Measurements from ENCODE around the gene PET100. TPM values are rescaled to one million over a fixed set of nuclear protein-coding genes. Genes with fewer than 3 reads are reported as not detected.

PET100 gene
- total and polyA plus RNA-seq, 2 experiments from 2014 or later: 8.6 to 636 TPM

GRCh38 chr19:7669641-7670040 lies 40.0 kb downstream of the PET100 start:
- ATAC-seq (no peak), DNase-seq (ENCODE audit: low spot score) (no peak)
- Histone ChIP-seq H3K4me1 (ENCODE audit: insufficient read depth) (no peaks in the 10 kb centered on the region; the same call in 1 of the 2 replicates), H2AFZ (peak overlapping the region; percentile 66; the same call in 1 of the 2 replicates), H3K27ac (ENCODE audit: low read depth) (no peak overlapping the region), H3K79me2 (replicated peaks; ENCODE audit: insufficient read depth) (no peaks in the 10 kb centered on the region), H3K9me2 (ENCODE audit: insufficient read depth) (no peaks in the 10 kb centered on the region), H3F3A (replicated peaks; ENCODE audit: low read depth) (no peaks in the 10 kb centered on the region), H3K4me2 (peak overlapping the region; percentile 92), H4K20me1 (replicated peaks; ENCODE audit: insufficient read depth) (no peaks in the 10 kb centered on the region), H3K4me3 (peak overlapping the region; percentile 79), H3K36me3 (ENCODE audit: insufficient read depth) (no peaks in the 10 kb centered on the region), H3K27me3 (ENCODE audit: insufficient read depth) (peaks cover 46% of the 10 kb centered on the region)
- TF ChIP-seq STAT1 (IDR thresholded peaks at IDR 0.05; ENCODE audit: unreplicated experiment): no peak
- TF ChIP-seq CTCF (conservative IDR thresholded peaks at IDR 0.05; ENCODE audit: low read depth in 2 of 2): peak in 1 of 2 experiments; percentile 6; a peak in 1 of 4 replicates
- Mint-ChIP-seq H3K27ac (no peak overlapping the region), H3K27me3 (ENCODE audit: insufficient read depth, low read depth, poor library complexity) (peaks cover 37% of the 10 kb centered on the region), H3K4me3 (peak overlapping the region; percentile 89), H3K9me3 (peaks cover 9% of the 10 kb centered on the region), H3K4me1 (peaks cover 8% of the 10 kb centered on the region; the same call in 2 of the 3 replicates), H3K36me3 (ENCODE audit: low read depth) (no peaks in the 10 kb centered on the region)

GRCh38 chr19:7670150-7670783 lies 40.7 kb downstream of the PET100 start:
- no peaks in the 10 kb centered on the region for H3K9me2 ChIP-seq (ENCODE audit: insufficient read depth)
- DNase-seq (ENCODE audit: low spot score) (peak; percentile 65), ATAC-seq (peak; percentile 55)
- Mint-ChIP-seq H3K27me3 (ENCODE audit: insufficient read depth, low read depth, poor library complexity) (peaks cover 37% of the 10 kb centered on the region), H3K36me3 (ENCODE audit: low read depth) (no peaks in the 10 kb centered on the region), H3K4me3 (peak overlapping the region; percentile 89), H3K9me3 (peaks cover 9% of the 10 kb centered on the region), H3K27ac (no peak overlapping the region), H3K4me1 (peaks cover 8% of the 10 kb centered on the region; the same call in 2 of the 3 replicates)
- H3K4me1 ChIP-seq (ENCODE audit: insufficient read depth): no peaks in the 10 kb centered on the region; the same call in 1 of the 2 replicates
- H3K27me3 ChIP-seq (ENCODE audit: insufficient read depth): peaks cover 46% of the 10 kb centered on the region
- no peaks in the 10 kb centered on the region for H3F3A ChIP-seq (replicated peaks; ENCODE audit: low read depth)
- H4K20me1 ChIP-seq (replicated peaks; ENCODE audit: insufficient read depth): no peaks in the 10 kb centered on the region
- H3K79me2 ChIP-seq (replicated peaks; ENCODE audit: insufficient read depth): no peaks in the 10 kb centered on the region
- H3K36me3 ChIP-seq (ENCODE audit: insufficient read depth): no peaks in the 10 kb centered on the region
- peak overlapping the region; percentile 100 for H2AFZ ChIP-seq
- no peak for TF ChIP-seq REST (IDR thresholded peaks at IDR 0.05; ENCODE audit: unreplicated experiment)
- no peak for TF ChIP-seq NANOG (IDR thresholded peaks at IDR 0.05; ENCODE audit: borderline replicate concordance)
- TF ChIP-seq EZH2 (IDR thresholded peaks at IDR 0.05; ENCODE audit: low read depth, unreplicated experiment): no peak
- TF ChIP-seq CTCF (conservative IDR thresholded peaks at IDR 0.05; ENCODE audit: low read depth in 2 of 2): no peak
- no peak for TF ChIP-seq ETS1 (IDR thresholded peaks at IDR 0.05)
- no peak for TF ChIP-seq JUNB (IDR thresholded peaks at IDR 0.05; ENCODE audit: unreplicated experiment)
- TF ChIP-seq POLR2AphosphoS5 (IDR thresholded peaks at IDR 0.05; ENCODE audit: low read depth): no peak
- TF ChIP-seq CREB1 (CRISPR knock-in tag; IDR thresholded peaks at IDR 0.05; ENCODE audit: low read depth): no peak
- peak overlapping the region; percentile 79 for H3K4me3 ChIP-seq
- peak overlapping the region; percentile 92 for H3K4me2 ChIP-seq
- H3K27ac ChIP-seq (ENCODE audit: low read depth): no peak overlapping the region
